PC-3 (cell line): ENCODE results near the gene LPIN2. TPM values are rescaled to one million over a fixed set of nuclear protein-coding genes. Genes with fewer than 3 reads are reported as not detected.

Source experiments
- ATAC-seq: fragments of 200-7000 bp; cut with Tn5 transposase; 2 replicates; pipeline ENCODE4 v1.9.1; 2020; ENCODE audit warnings: mild to moderate bottlenecking, moderate library complexity
- BruUV-seq: library from RNA; stranded (reverse); fragments of 400-500 nt; replicated peaks from 2 replicates; lab custom pipeline; 2021; lab: Mats Ljungman, UMichigan
- CTCF ChIA-PET: fragments of 300-600 bp; sonication (Branson Sonifier 250); formaldehyde crosslinking; loops from one replicate; lab custom pipeline; 2022; ENCODE audit warnings: antibody characterized with exemption; lab: Charles Lee
- POLR2A ChIA-PET: fragments of 300-600 bp; sonication (Branson Sonifier 250); formaldehyde crosslinking; loops from one replicate; lab custom pipeline; 2022; ENCODE audit warnings: antibody characterized with exemption; ENCODE audit not compliant: unreplicated experiment; lab: Charles Lee
- DNase-seq: peaks from one replicate; pipeline ENCODE4 v3.0.0-alpha.2; 2015
- H2AFZ ChIP-seq: fragments of 300-600 bp; sonication (generic); 2 replicates; pipeline ENCODE4 v1.6.0; 2016; ENCODE audit warnings: antibody characterized with exemption, low read length
- H3F3A ChIP-seq: fragments of 300-600 bp; sonication (generic); one replicate; pipeline ENCODE4 v1.6.0; 2017; ENCODE audit warnings: antibody characterized with exemption, low read length, control low read depth, mild to moderate bottlenecking; ENCODE audit not compliant: unreplicated experiment
- H3K27ac ChIP-seq: fragments of 300-600 bp; sonication (generic); 2 replicates; pipeline ENCODE4 v1.5.1; 2016; ENCODE audit warnings: mild to moderate bottlenecking, low read length
- H3K27me3 ChIP-seq: fragments of 300-600 bp; sonication (generic); 2 replicates; pipeline ENCODE4 v1.6.1; 2016; ENCODE audit warnings: low read length, mixed read lengths
- H3K36me3 ChIP-seq: fragments of 300-600 bp; sonication (generic); 2 replicates; pipeline ENCODE4 v1.6.1; 2016; ENCODE audit warnings: low read depth, mixed run types, low read length, mixed read lengths
- H3K4me1 ChIP-seq: fragments of 300-600 bp; sonication (generic); 2 replicates; pipeline ENCODE4 v1.5.1; 2016; ENCODE audit warnings: low read length; ENCODE audit not compliant: insufficient read depth
- H3K4me2 ChIP-seq: fragments of 300-600 bp; sonication (generic); 2 replicates; pipeline ENCODE4 v1.6.0; 2016; ENCODE audit warnings: low read length
- H3K4me3 ChIP-seq: fragments of 300-600 bp; sonication (generic); 2 replicates; pipeline ENCODE4 v1.5.1; 2016; ENCODE audit warnings: mild to moderate bottlenecking, low read length, mixed read lengths
- H3K79me2 ChIP-seq: fragments of 300-600 bp; sonication (generic); 2 replicates; pipeline ENCODE4 v1.6.1; 2017; ENCODE audit warnings: low read length, mixed read lengths
- H3K9ac ChIP-seq: fragments of 300-600 bp; sonication (generic); 2 replicates; pipeline ENCODE4 v1.6.0; 2016; ENCODE audit warnings: mild to moderate bottlenecking, low read length
- H3K9me2 ChIP-seq: fragments of 300-600 bp; sonication (generic); replicated peaks from 2 replicates; pipeline ENCODE4 v1.6.1; 2016; ENCODE audit warnings: mixed run types, low read length, mixed read lengths
- H3K9me3 ChIP-seq: fragments of 300-600 bp; sonication (generic); 2 replicates; pipeline ENCODE4 v1.6.1; 2016; ENCODE audit warnings: low read length, mixed read lengths
- H4K20me1 ChIP-seq: fragments of 300-600 bp; sonication (generic); 2 replicates; pipeline ENCODE4 v1.6.1; 2016; ENCODE audit warnings: low read length, mixed read lengths
- EZH2 ChIP-seq: fragments of 300-600 bp; sonication (generic); IDR thresholded peaks from one replicate; pipeline ENCODE4 v1.6.1; 2017; ENCODE audit warnings: antibody characterized with exemption, mild to moderate bottlenecking, low read length; ENCODE audit not compliant: unreplicated experiment
- EZH2phosphoT487 ChIP-seq: fragments of 300-600 bp; sonication (generic); IDR thresholded peaks from 2 replicates; pipeline ENCODE4 v1.6.1; 2018; ENCODE audit warnings: mild to moderate bottlenecking, antibody characterized with exemption, low read length, borderline replicate concordance
- intact Hi-C: fragments of 100-400 bp; cut with micrococcal nuclease; formaldehyde crosslinking; loops from 2 replicates; pipeline ENCODE4 v1.9.0; 2023
- total RNA-seq: library from RNA; depleted of rRNA; stranded (reverse); fragments of >200 nt; gene quantifications from 2 replicates; pipeline ENCODE4 v1.2.3, GENCODE V29; 2014
- TF ChIP-seq, protein P1 (sequence below): fragments of 300-600 bp; sonication (generic); conservative IDR thresholded peaks from 2 replicates; pipeline ENCODE4 v1.5.1; 2017; ENCODE audit warnings: antibody characterized with exemption, low read depth, mild to moderate bottlenecking, low read length

The LPIN2 gene
- total RNA-seq, 1 experiment from 2014 or later, result 9.8 TPM

DNA sequence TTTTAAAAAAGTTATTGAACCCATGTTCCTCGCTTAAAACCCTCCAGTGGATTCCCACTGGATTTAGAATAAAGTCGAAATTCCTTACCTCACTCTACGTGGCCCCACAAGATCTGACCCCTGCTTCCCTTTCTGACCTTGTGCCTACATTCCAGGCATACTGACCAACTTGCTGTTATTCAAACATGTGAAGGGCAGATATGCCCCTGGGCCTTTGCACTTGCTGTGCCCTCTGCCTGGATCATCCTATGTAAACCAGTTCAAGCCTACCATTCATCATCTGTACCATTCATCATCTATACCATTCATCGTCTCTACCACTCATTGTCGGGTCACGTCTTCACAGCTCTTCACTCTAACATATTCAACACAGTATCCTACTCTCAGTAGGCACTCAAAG is 41.3 kb upstream of the LPIN2 start:
- Histone ChIP-seq H3K9me3 (no peaks in the 10 kb centered on the region), H3K36me3 (no peaks in the 10 kb centered on the region), H3K9me2 (no peaks in the 10 kb centered on the region), H4K20me1 (no peaks in the 10 kb centered on the region), H2AFZ (no peak overlapping the region), H3K4me3 (no peak overlapping the region), H3K27ac (no peak overlapping the region), H3K79me2 (no peaks in the 10 kb centered on the region), H3F3A (no peaks in the 10 kb centered on the region), H3K4me1 (peaks cover 10% of the 10 kb centered on the region), H3K27me3 (no peaks in the 10 kb centered on the region), H3K4me2 (no peak overlapping the region), H3K9ac (no peak overlapping the region)
- intact Hi-C loops, result no loop called here
- ATAC-seq (no peak), DNase-seq (no peak)
- no TSS peak for BruUV-seq
- TF ChIP-seq, protein P1, sequence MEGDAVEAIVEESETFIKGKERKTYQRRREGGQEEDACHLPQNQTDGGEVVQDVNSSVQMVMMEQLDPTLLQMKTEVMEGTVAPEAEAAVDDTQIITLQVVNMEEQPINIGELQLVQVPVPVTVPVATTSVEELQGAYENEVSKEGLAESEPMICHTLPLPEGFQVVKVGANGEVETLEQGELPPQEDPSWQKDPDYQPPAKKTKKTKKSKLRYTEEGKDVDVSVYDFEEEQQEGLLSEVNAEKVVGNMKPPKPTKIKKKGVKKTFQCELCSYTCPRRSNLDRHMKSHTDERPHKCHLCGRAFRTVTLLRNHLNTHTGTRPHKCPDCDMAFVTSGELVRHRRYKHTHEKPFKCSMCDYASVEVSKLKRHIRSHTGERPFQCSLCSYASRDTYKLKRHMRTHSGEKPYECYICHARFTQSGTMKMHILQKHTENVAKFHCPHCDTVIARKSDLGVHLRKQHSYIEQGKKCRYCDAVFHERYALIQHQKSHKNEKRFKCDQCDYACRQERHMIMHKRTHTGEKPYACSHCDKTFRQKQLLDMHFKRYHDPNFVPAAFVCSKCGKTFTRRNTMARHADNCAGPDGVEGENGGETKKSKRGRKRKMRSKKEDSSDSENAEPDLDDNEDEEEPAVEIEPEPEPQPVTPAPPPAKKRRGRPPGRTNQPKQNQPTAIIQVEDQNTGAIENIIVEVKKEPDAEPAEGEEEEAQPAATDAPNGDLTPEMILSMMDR, result no peak
- TF ChIP-seq EZH2phosphoT487, result no peak
- TF ChIP-seq EZH2, result no peak
- ChIA-PET CTCF (no interaction called here), POLR2A (no interaction called here)

DNA sequence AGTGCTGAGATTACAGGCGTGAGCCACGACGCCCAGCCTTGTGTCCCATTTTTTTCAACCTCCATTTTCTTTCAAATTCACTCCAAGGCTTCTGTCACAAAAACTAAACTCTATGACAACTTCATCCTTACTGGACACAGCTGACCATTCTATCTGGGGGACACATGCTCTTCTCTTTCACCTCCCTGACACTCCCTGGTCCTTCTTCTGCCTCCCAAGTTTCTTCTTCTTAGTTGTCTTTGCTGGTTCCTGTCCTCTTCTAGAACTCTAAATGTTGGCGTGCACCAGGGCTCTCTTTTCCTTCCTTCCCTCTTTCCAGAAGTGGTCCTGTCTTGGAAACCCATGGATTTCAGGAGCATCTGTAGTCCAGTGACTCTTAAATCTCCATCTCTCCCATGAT is 40.1 kb upstream of the LPIN2 start:
- no peak for DNase-seq
- Histone ChIP-seq H3K36me3 (no peaks in the 10 kb centered on the region), H3K27me3 (no peaks in the 10 kb centered on the region), H3K9me2 (no peaks in the 10 kb centered on the region), H3K4me3 (no peak overlapping the region), H4K20me1 (no peaks in the 10 kb centered on the region), H2AFZ (no peak overlapping the region), H3K9me3 (no peaks in the 10 kb centered on the region), H3K9ac (no peak overlapping the region), H3K27ac (no peak overlapping the region), H3K79me2 (no peaks in the 10 kb centered on the region), H3F3A (no peaks in the 10 kb centered on the region), H3K4me2 (no peak overlapping the region), H3K4me1 (peaks cover 1% of the 10 kb centered on the region)
- POLR2A ChIA-PET, result no interaction called here
- intact Hi-C loops, result no loop called here
- TF ChIP-seq EZH2phosphoT487 (no peak), EZH2 (no peak)
- TF ChIP-seq, protein P1, result no peak
- CTCF ChIA-PET, result no interaction called here
- ATAC-seq, result no peak
- BruUV-seq, result no TSS peak

DNA sequence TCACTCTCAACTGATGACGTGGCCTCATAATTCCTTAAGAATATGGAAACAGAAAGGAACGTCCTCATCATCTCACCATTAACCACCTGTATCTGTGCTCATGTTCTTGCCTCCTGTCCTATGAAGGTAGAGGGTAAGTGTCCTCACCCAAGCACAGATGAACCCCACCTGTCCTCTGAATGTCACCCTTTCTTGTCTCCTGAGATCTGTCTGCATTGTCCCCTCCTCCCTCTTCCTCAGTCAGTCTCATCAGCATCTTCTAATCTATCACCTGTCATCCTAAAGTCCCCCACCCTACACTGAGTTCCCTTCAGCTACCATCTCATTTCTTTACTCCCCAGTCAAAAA is 39.4 kb upstream of the LPIN2 start:
- no peaks in the 10 kb centered on the region for H3K9me2 ChIP-seq
- H3K27ac ChIP-seq, result no peak overlapping the region
- no peaks in the 10 kb centered on the region for H3K4me1 ChIP-seq
- intact Hi-C loops, result no loop called here
- H3K36me3 ChIP-seq, result no peaks in the 10 kb centered on the region
- no peaks in the 10 kb centered on the region for H3K27me3 ChIP-seq
- BruUV-seq, result no TSS peak
- TF ChIP-seq, protein P1, result no peak
- TF ChIP-seq EZH2phosphoT487 (no peak), EZH2 (no peak)
- H3F3A ChIP-seq, result no peaks in the 10 kb centered on the region
- no peak overlapping the region for H3K4me3 ChIP-seq
- DNase-seq, result no peak
- H3K4me2 ChIP-seq, result no peak overlapping the region
- no peak overlapping the region for H2AFZ ChIP-seq
- ATAC-seq, result no peak
- H3K79me2 ChIP-seq, result no peaks in the 10 kb centered on the region
- POLR2A ChIA-PET, result no interaction called here
- no peaks in the 10 kb centered on the region for H3K9me3 ChIP-seq
- no peaks in the 10 kb centered on the region for H4K20me1 ChIP-seq
- no peak overlapping the region for H3K9ac ChIP-seq
- CTCF ChIA-PET, result no interaction called here
